Testis (tissue), 2 donors: Measurements from ENCODE around the gene ICOS.

ENCODE experiments used
- CTCF ChIP-seq, 3 experiments: fragments of 450-650 bp in 2 of 3; fragments of 200-600 bp in 1 of 3; sonication (generic) in 1 of 3; IDR thresholded peaks; one replicate each; pipeline ENCODE4 v1.5.1; 2016 to 2019; ENCODE audit warnings: antibody characterized with exemption in 3 of 3, mild to moderate bottlenecking in 2 of 3, moderate library complexity in 1 of 3
- POLR2A ChIP-seq: fragments of 450-650 bp; IDR thresholded peaks from one replicate; pipeline ENCODE4 v1.6.1; 2017; ENCODE audit warnings: antibody characterized with exemption, mild to moderate bottlenecking, moderate library complexity

DNA sequence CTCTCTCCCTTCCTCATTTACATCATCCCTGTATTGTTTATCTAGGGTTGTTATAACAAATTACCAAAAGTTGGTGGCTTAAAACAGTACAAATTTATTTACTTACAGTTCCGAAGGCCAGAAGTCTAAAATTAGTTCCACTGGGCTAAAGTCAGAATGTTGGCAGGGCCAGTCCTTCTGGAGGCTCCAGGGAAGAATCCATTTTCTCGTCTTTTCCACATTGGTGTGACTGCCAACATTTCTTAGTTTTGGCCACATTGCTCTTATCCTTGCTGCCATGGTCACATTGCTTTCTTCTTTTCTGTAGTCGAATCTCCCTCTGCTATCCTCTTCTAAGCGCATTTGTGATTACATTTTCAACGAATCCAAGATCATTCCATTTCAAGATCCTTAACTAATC lies 34.7 kb downstream of the ICOS start:
- TF ChIP-seq POLR2A (no peak), CTCF (IDR thresholded peaks at IDR 0.05) (no peak)
